ENCODE measurements around the gene TEX54. TPM values are rescaled to one million over a fixed set of nuclear protein-coding genes. Genes with fewer than 3 reads are reported as not detected.

Gene TEX54
- total RNA-seq, 1 donor from 2014 or later = not detected

DNA sequence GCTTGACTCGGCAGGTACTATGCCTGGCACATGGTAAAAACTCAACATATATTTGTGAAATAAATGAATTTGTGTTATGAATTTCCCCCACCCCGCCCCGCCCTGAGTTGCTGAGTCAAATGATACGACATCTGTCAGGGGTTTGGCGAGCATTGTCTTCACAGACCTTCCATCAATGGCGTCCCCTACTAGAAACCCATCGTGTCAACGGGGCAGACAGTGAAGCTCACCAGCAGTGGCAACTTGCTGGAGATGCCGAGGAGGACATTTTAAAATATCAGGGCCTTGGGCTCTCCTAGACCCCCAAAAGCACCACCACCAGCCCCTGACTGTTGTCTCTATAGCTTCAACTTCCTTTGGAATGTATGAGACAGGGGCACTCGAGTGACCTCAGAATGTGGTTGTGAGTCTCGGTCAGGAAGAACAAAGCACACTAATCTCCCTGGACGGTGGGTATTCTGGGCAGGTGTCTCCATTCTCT is 26.6 kb downstream of the TEX54 start:
- Histone ChIP-seq H3K4me3 (peak overlapping the region; percentile 93 to 94), H3K27me3 (no peaks in the 10 kb centered on the region), H3K9me3 (no peaks in the 10 kb centered on the region), H3K4me1 (peaks cover 4 to 14% of the 10 kb centered on the region in 2 donors), H3K36me3 (peaks cover 23 to 26% of the 10 kb centered on the region in 2 donors), H3K27ac (peak overlapping the region; percentile 78 to 97)
- intact Hi-C loops (cut with DNase I) = loop anchor here (1.0 kb wide), 3 partner anchors 19 to 75 kb away; partner anchors contain the start of genes STX5, TEX54 and TMEM179B
- no peak for DNase-seq (ENCODE audit: low spot score in 2 of 2)
- TF ChIP-seq, protein P1, sequence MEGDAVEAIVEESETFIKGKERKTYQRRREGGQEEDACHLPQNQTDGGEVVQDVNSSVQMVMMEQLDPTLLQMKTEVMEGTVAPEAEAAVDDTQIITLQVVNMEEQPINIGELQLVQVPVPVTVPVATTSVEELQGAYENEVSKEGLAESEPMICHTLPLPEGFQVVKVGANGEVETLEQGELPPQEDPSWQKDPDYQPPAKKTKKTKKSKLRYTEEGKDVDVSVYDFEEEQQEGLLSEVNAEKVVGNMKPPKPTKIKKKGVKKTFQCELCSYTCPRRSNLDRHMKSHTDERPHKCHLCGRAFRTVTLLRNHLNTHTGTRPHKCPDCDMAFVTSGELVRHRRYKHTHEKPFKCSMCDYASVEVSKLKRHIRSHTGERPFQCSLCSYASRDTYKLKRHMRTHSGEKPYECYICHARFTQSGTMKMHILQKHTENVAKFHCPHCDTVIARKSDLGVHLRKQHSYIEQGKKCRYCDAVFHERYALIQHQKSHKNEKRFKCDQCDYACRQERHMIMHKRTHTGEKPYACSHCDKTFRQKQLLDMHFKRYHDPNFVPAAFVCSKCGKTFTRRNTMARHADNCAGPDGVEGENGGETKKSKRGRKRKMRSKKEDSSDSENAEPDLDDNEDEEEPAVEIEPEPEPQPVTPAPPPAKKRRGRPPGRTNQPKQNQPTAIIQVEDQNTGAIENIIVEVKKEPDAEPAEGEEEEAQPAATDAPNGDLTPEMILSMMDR (IDR thresholded peaks at IDR 0.05) = no peak

DNA sequence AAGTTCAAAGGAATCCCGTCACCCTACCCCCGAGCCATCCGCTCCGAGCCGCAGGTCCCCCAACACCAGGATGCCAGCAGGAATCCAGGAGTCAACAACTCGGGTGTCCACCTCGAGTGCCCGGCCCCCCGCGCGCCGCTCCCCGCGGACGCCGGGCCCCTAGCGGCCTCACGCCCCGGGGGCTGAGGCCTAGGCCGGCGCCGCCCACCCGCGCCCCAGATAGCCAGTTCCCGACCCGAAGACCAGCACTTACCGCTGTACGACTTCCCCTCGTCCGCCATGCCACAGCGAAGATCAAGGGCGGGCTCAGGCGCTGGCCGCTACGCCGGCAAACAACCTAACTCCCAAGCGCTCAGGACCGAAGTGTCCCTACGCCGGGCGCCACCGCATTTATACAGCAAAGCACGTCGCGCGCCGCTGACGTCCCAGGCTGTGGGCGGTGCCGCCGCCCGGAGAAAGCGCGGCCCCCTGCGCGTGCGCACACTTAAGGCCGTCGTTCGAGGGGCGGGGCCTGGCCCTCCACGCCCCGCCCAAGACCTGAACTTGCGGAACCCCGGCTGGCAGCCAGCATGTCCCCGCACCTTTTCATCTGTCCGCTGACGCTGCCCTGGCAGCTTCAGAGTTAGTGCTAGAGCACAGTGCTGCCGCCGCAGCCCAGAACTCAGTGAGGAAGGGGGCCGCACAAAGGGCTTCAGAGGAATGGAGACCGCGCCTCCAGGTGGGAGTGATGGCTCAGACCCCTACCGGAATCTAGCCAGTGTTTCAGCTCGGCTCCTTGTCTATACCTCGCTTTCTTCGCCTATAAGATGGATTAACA is 27.4 kb downstream of the TEX54 start, which contains the start of gene NXF1:
NXF1 (minus strand) TSS at position 365 of the 817 bp plus-strand sequence; CDS start at position 281, 84 bp downstream.
- no peaks in the 10 kb centered on the region for H3K9me3 ChIP-seq
- H3K4me3 ChIP-seq = peak within 1 kb of the TSS; percentile 93 to 94
- intact Hi-C loops (cut with DNase I) = loop anchor here (1.0 kb wide), 3 partner anchors 18 to 76 kb away; partner anchors contain the start of genes STX5, TEX54 and TMEM179B
- H3K27me3 ChIP-seq = no peaks in the 10 kb centered on the region
- peaks cover 4 to 14% of the 10 kb centered on the region in 2 donors for H3K4me1 ChIP-seq
- H3K36me3 ChIP-seq = peaks cover 30 to 33% of the 10 kb centered on the region in 2 donors
- DNase-seq (ENCODE audit: low spot score in 2 of 2) = peak; percentile 71 to 96
- TF ChIP-seq, protein P1 (IDR thresholded peaks at IDR 0.05) = peak in 1 of 3 experiments; percentile 37
- peak within 1 kb of the TSS; percentile 78 to 97 for H3K27ac ChIP-seq

DNA sequence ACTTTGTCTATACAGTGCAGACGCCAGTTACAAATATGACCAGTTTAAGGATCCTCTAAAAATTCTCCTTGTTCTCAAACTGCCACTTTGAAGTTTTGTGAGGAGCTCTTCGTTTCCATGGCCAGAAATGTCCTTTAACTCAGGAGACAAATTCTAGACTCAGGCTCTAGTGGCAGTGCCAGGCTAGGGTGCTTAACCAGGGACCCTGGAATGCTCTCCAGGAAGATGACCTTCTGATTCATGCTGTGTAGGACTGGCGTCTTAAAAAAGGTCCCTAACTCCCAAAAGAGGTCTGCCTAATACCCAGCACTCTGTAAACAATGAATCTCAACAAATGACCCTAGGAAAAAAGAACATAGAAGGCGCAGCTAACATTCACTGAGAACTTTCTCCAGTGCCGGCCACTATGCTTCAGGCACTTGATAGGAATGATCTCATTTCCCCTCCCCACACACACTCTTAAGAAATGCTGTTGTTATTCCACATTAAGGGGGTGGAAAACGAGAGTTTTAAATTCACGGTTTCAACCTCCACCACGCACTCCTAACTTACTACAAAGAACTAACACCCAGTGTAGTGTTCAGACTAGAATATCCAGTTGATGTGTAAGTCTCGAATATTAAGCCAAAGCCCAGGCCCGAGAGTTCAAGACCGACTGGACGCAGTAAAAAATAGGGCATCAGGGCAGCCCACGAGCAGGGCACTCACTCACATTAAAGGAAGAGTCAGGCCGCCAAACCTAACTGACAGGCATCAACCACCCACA is 28.1 kb downstream of the TEX54 start:
- peak overlapping the region; percentile 78 to 97 for H3K27ac ChIP-seq
- H3K4me3 ChIP-seq = peak overlapping the region; percentile 93 to 94
- intact Hi-C loops (cut with DNase I) = loop anchor here (1.0 kb wide), 3 partner anchors 17 to 77 kb away; partner anchors contain the start of genes STX5, TEX54 and TMEM179B
- H3K36me3 ChIP-seq = peaks cover 37 to 41% of the 10 kb centered on the region in 2 donors
- H3K9me3 ChIP-seq = no peaks in the 10 kb centered on the region
- peaks cover 4 to 14% of the 10 kb centered on the region in 2 donors for H3K4me1 ChIP-seq
- TF ChIP-seq, protein P1 (IDR thresholded peaks at IDR 0.05) = no peak
- DNase-seq (ENCODE audit: low spot score in 2 of 2) = no peak
- H3K27me3 ChIP-seq = no peaks in the 10 kb centered on the region

DNA sequence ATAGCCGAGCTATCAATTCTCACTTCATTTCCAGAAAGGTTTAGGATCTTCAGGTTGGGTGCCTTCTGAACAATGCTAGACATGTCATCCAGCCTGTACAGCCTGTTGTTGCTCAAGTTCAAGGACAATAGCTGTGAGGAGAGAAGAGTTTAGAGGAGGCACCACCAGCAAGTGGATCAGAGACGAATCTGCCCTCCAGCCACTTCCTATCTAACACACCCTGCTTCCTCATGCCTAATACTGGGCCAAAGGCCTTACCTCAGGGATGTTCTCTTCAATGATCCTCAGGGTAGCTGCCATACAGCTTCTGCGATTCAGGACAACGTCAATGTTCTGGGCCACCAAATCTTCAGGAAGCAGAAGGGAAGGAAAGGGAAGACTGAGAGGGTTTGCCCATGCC is 31.6 kb downstream of the TEX54 start:
- Histone ChIP-seq H3K9me3 (no peaks in the 10 kb centered on the region), H3K4me3 (no peak overlapping the region), H3K4me1 (peaks cover 4 to 14% of the 10 kb centered on the region in 2 donors), H3K27ac (no peak overlapping the region), H3K27me3 (no peaks in the 10 kb centered on the region), H3K36me3 (peaks cover 71 to 76% of the 10 kb centered on the region in 2 donors)
- TF ChIP-seq, protein P1 (IDR thresholded peaks at IDR 0.05) = no peak
- intact Hi-C loops (cut with DNase I) = no loop called here
- no peak for DNase-seq (ENCODE audit: low spot score in 2 of 2)

DNA sequence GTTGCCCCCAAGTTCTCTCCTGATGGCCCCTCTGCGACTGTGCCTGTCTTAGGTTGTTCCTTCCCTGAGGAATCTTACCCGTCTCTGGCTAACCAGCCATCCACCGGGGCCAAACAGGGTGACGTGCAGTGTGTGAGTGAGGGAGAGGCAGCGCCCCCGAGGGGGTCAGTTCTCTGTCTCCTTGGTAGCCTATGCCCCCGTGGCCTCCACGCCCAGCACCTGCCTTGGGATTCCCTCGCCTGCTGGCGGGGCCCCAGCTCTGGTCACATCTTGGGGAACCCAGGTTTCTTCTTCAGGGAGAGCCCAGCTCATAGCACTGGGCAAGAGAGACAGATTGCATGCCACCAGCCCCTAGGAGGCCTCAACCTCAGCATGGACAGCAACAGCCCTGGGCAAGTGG is 33.2 kb downstream of the TEX54 start:
- peaks cover 4 to 10% of the 10 kb centered on the region in 2 donors for H3K4me1 ChIP-seq
- DNase-seq (ENCODE audit: low spot score in 2 of 2) = no peak
- H3K9me3 ChIP-seq = no peaks in the 10 kb centered on the region
- no peak overlapping the region for H3K4me3 ChIP-seq
- TF ChIP-seq, protein P1 (IDR thresholded peaks at IDR 0.05) = no peak
- peaks cover 86 to 91% of the 10 kb centered on the region in 2 donors for H3K36me3 ChIP-seq
- no peak overlapping the region for H3K27ac ChIP-seq
- intact Hi-C loops (cut with DNase I) = no loop called here
- no peaks in the 10 kb centered on the region for H3K27me3 ChIP-seq
